HG02970 (cell line): ENCODE data around the gene ARL5B.
"Not testable (repeated sequence)": the region's sequence is repeated elsewhere in the genome, so short reads cannot be mapped to it uniquely, and the experiment has no call there.

ENCODE experiments used
- ATAC-seq: cut with Tn5 transposase; IDR thresholded peaks from one replicate; pipeline ENCODE4 v1.9.1; 2021; ENCODE audit warnings: mild to moderate bottlenecking, moderate library complexity, moderate number of reproducible peaks; ENCODE audit not compliant: unreplicated experiment, low FRiP score

The ARL5B gene

GRCh38 chr10:18659125-18659818 lies at the start of gene ARL5B:
Gene ARL5B, plus strand, starts transcription at chr10:18659431. Its CDS starts 207 bp downstream, at chr10:18659638.
- ATAC-seq, result peak; percentile 95

GRCh38 chr10:18610517-18610916 lies 48.7 kb upstream of the ARL5B start:
- no peak for ATAC-seq

GRCh38 chr10:18611168-18611567 lies 48.1 kb upstream of the ARL5B start:
- no peak for ATAC-seq

GRCh38 chr10:18615618-18616017 lies 43.6 kb upstream of the ARL5B start:
- no peak for ATAC-seq

- ATAC-seq, result no peak
Observed at GRCh38 chr10:18616337-18616736, 42.9 kb upstream of the ARL5B start.

- ATAC-seq, result no peak
Observed at GRCh38 chr10:18619016-18619415, 40.2 kb upstream of the ARL5B start.

GRCh38 chr10:18620856-18621255 lies 38.4 kb upstream of the ARL5B start:
- no peak for ATAC-seq

- ATAC-seq, result not testable (repeated sequence)
Observed at GRCh38 chr10:18623671-18624070, 35.6 kb upstream of the ARL5B start.

GRCh38 chr10:18625886-18626285 lies 33.3 kb upstream of the ARL5B start:
- no peak for ATAC-seq

- ATAC-seq, result not testable (repeated sequence)
Observed at GRCh38 chr10:18627452-18628018, 31.7 kb upstream of the ARL5B start.

GRCh38 chr10:18632500-18632899 lies 26.7 kb upstream of the ARL5B start:
- ATAC-seq, result not testable (repeated sequence)

GRCh38 chr10:18635995-18636394 lies 23.2 kb upstream of the ARL5B start:
- ATAC-seq, result no peak

- ATAC-seq, result not testable (repeated sequence)
Observed at GRCh38 chr10:18637400-18637799, 21.8 kb upstream of the ARL5B start.

- not testable (repeated sequence) for ATAC-seq
Observed at GRCh38 chr10:18639719-18640118, 19.5 kb upstream of the ARL5B start.

GRCh38 chr10:18647151-18647550 lies 12.1 kb upstream of the ARL5B start:
- ATAC-seq, result no peak

- ATAC-seq, result no peak
Observed at GRCh38 chr10:18647945-18648344, 11.3 kb upstream of the ARL5B start.

- ATAC-seq, result no peak
Observed at GRCh38 chr10:18649364-18649959, 9.8 kb upstream of the ARL5B start.

- ATAC-seq, result no peak
Observed at GRCh38 chr10:18650404-18650997, 8.7 kb upstream of the ARL5B start.

- peak; percentile 97 for ATAC-seq
Observed at GRCh38 chr10:18651324-18652007, 7.8 kb upstream of the ARL5B start, which contains the start of gene NSUN6. Gene NSUN6, minus strand, starts transcription at chr10:18651587. Its CDS starts 384 bp downstream, at chr10:18651203.

GRCh38 chr10:18653112-18653511 lies 6.1 kb upstream of the ARL5B start:
- no peak for ATAC-seq

GRCh38 chr10:18656724-18657123 lies 2.5 kb upstream of the ARL5B start:
- ATAC-seq, result no peak
